ENCODE results near the gene ARHGAP8.

DNA sequence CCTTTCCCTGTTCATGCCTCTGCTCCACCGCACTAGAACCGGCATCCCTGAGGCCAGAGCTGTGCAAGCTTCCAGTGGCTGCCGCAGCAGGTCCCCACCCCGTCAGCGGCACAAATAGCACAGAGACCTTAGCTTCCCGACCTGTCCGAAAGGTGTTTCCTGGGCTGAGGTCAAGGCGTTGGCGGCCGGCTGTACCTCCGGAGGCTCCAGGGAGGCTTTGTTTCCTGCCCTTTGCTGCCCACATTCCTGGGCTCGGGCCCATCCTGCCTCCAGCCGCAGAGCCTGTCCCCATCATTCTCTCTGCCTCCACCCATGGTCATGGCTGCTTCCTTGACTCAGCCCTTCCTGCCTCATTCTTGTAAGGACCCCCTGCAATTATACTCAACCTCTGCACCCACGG lies 31.2 kb downstream of the ARHGAP8 start:
- TF ChIP-seq, protein P1, sequence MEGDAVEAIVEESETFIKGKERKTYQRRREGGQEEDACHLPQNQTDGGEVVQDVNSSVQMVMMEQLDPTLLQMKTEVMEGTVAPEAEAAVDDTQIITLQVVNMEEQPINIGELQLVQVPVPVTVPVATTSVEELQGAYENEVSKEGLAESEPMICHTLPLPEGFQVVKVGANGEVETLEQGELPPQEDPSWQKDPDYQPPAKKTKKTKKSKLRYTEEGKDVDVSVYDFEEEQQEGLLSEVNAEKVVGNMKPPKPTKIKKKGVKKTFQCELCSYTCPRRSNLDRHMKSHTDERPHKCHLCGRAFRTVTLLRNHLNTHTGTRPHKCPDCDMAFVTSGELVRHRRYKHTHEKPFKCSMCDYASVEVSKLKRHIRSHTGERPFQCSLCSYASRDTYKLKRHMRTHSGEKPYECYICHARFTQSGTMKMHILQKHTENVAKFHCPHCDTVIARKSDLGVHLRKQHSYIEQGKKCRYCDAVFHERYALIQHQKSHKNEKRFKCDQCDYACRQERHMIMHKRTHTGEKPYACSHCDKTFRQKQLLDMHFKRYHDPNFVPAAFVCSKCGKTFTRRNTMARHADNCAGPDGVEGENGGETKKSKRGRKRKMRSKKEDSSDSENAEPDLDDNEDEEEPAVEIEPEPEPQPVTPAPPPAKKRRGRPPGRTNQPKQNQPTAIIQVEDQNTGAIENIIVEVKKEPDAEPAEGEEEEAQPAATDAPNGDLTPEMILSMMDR (IDR thresholded peaks at IDR 0.05) = no peak
- no peak for TF ChIP-seq POLR2A (IDR thresholded peaks at IDR 0.05)
